Naive B cell (primary cell): ENCODE results near the gene UBALD2. TPM values are rescaled to one million over a fixed set of nuclear protein-coding genes. Genes with fewer than 3 reads are reported as not detected.
"Not testable (repeated sequence)": the region's sequence is repeated elsewhere in the genome, so short reads cannot be mapped to it uniquely, and the experiment has no call there.

ENCODE experiments used
- ATAC-seq, 2 donors: fragments of 150-1000 bp; cut with Tn5 transposase; 2 replicates each; pipeline ENCODE4 v1.10.0; 2021; ENCODE audit warnings: low read depth in 2 of 2, mild to moderate bottlenecking in 2 of 2, moderate library complexity in 2 of 2
- DNase-seq: peaks from one replicate; pipeline ENCODE4 v3.0.0; 2022
- H3K27ac Mint-ChIP-seq, 6 donors: one replicate each; pipeline ENCODE4 v1.8.0; 2020 to 2022; ENCODE audit warnings: mild to moderate bottlenecking in 6 of 6, mixed read lengths in 6 of 6, moderate library complexity in 5 of 6, inconsistent platforms in 2 of 6
- H3K27me3 Mint-ChIP-seq, 3 donors: one replicate each; pipeline ENCODE4 v1.8.0; 2021 to 2022; ENCODE audit warnings: mixed read lengths in 3 of 3, mild to moderate bottlenecking in 1 of 3
- H3K36me3 Mint-ChIP-seq, 2 donors: one replicate each; pipeline ENCODE4 v1.8.0; 2020 to 2022; ENCODE audit warnings: mixed read lengths in 2 of 2, inconsistent platforms in 1 of 2, mild to moderate bottlenecking in 1 of 2
- H3K4me1 Mint-ChIP-seq, 3 donors: one replicate each; pipeline ENCODE4 v1.8.0; 2020 to 2022; ENCODE audit warnings: mixed read lengths in 3 of 3, inconsistent platforms in 1 of 3, mild to moderate bottlenecking in 1 of 3, moderate library complexity in 1 of 3
- H3K4me3 Mint-ChIP-seq, 8 donors: one replicate each; pipeline ENCODE4 v1.8.0; 2020 to 2022; ENCODE audit warnings: mild to moderate bottlenecking in 8 of 8, mixed read lengths in 8 of 8, moderate library complexity in 8 of 8, inconsistent platforms in 2 of 8
- H3K9me3 Mint-ChIP-seq, 7 donors: one replicate each; pipeline ENCODE4 v1.8.0; 2020 to 2022; ENCODE audit warnings: mixed read lengths in 7 of 7, mild to moderate bottlenecking in 5 of 7, inconsistent platforms in 2 of 7, moderate library complexity in 1 of 7
- polyA plus RNA-seq, 6 donors: library from polyadenylated mRNA; unstranded; fragments of 300-500 nt; fragmentation: Illumina TruSeq; gene quantifications; one replicate each; pipeline ENCODE4 v1.2.3, GENCODE V29; 2021; ENCODE audit warnings: low read depth in 6 of 6

Gene UBALD2
- polyA plus RNA-seq, 6 donors from 2014 or later: 2.5 to 6.2 (median 4.6) TPM

DNA sequence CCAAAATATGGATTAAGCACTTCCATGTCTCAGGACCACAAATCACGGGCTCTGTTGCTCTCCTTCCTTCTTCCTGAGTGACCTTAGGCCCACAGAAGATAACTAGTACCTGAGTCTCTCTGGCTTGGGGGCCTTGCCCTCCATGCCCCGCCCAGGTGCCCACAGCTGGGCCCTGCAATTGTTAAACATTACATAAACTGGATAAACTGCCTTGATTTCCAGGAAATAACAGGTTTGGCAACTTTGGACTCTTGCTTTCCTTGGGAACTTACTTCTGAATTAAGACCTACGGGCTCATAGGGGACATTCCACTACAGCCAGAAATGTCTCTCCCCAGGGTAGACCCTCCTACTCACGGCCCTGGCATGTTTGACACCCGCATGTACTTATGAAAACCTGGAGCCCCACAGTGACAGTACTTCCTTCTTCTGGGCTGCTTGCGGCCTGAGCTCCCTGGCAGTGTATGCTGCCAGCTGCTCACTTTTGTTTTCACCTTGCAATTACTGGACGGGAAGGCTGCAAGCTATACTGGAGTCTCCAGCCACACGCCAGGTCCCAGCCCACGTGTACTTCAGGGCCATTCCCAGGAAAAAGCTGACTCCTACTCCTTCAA, 2.3 kb upstream of the UBALD2 start:
- no peaks in the 10 kb centered on the region for H3K9me3 Mint-ChIP-seq
- peaks cover 34 to 67% (median 58%) of the 10 kb centered on the region in 3 donors for H3K4me1 Mint-ChIP-seq
- peak overlapping the region; percentile 80 to 94 (median 90) for H3K27ac Mint-ChIP-seq
- DNase-seq (peak; percentile 58), ATAC-seq (peak; percentile 13 to 14)
- H3K36me3 Mint-ChIP-seq: no peaks in the 10 kb centered on the region
- no peaks in the 10 kb centered on the region for H3K27me3 Mint-ChIP-seq
- peak overlapping the region; percentile 27 to 90 (median 76) for H3K4me3 Mint-ChIP-seq

GRCh38 chr17:76263896-76264295, 1.3 kb upstream of the UBALD2 start:
- H3K27me3 Mint-ChIP-seq: no peaks in the 10 kb centered on the region
- peak overlapping the region; percentile 19 to 99 (median 87) for H3K27ac Mint-ChIP-seq
- ATAC-seq (no peak), DNase-seq (no peak)
- H3K9me3 Mint-ChIP-seq: no peaks in the 10 kb centered on the region
- peak overlapping the region in 4 of 8 donors; percentile 0 to 90 (median 46) for H3K4me3 Mint-ChIP-seq
- no peaks in the 10 kb centered on the region for H3K36me3 Mint-ChIP-seq
- H3K4me1 Mint-ChIP-seq: peaks cover 39 to 77% (median 68%) of the 10 kb centered on the region in 3 donors

- DNase-seq (no peak), ATAC-seq (no peak)
- Mint-ChIP-seq H3K27me3 (no peaks in the 10 kb centered on the region), H3K4me1 (peaks cover 43 to 81% (median 72%) of the 10 kb centered on the region in 3 donors), H3K27ac (peak overlapping the region; percentile 47 to 99 (median 90)), H3K4me3 (peak overlapping the region; percentile 66 to 91 (median 86)), H3K36me3 (no peaks in the 10 kb centered on the region), H3K9me3 (no peaks in the 10 kb centered on the region)
Observed at GRCh38 chr17:76264425-76264754, 758 bp upstream of the UBALD2 start.

DNA sequence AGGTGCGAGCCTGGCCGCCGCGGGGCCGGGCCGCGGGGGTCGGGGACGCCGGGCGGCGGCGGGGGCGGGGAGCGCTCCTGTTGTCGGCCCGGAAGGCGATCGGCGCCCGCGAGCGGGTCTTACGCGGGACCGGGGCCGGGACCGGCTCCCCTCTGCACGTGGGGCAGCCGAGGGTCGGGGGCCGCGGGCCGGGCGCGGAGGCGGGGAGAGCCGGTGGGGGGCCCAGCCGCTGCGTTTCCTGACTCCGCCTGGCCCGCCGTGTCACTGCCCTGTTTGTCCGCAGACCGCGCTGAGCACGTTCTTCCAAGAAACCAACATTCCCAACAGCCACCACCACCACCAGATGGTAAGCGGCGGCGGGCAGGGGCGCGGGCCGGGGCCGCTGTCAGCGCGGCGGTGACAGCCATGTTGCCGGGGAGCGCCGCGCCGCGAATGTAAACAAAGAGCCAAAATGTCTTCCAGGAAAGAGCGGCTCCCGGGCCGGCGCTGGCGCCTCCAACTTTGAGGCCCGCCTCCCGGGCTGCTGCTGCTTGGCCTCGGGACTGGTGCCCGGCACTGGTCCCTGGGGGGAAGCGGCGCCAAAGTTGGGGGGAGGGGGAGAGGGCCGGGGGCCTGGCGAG, 586 bp downstream of the UBALD2 start:
- Mint-ChIP-seq H3K9me3 (no peaks in the 10 kb centered on the region), H3K36me3 (no peaks in the 10 kb centered on the region), H3K4me3 (peak overlapping the region; percentile 86 to 95 (median 92)), H3K27ac (peak overlapping the region; percentile 98 to 100 (median 99)), H3K27me3 (no peaks in the 10 kb centered on the region), H3K4me1 (peaks cover 42 to 77% (median 68%) of the 10 kb centered on the region in 3 donors)
- ATAC-seq (peak in 1 of 2 donors; percentile 2), DNase-seq (peak; percentile 45)

DNA sequence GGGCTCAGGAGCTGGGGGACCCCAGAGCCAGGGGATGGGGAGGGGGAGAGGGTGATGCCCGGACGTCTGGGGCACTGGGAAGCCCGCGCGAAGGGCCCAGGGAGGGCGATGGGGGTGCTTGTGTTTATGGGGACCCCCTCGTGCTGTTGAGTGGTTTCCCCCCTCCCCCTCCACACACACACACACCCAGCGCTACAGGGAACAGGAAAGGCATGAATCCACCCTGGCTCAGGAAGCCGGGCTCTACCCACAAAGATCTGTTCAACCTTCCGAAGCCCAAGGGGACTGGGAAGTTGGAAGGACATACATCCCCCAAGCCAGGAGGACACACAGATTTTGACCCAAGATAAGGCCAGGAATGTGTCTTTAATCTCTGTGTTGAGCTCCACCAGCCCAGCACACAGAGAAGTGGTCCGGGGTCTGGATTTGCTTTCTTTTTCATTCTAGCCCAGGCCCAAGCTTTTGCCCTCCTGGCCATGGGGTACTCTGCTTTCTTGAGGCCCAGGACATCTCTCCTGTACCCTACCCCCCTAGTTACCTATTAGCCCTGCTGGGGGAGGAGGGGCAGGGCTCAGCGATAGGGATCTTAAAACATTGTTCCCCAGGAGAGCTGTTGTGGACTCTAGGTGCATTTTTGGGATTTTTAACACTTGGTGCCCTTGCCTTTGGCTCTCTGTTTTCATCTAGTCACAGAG, 1.2 kb downstream of the UBALD2 start:
- peak overlapping the region; percentile 86 to 95 (median 92) for H3K4me3 Mint-ChIP-seq
- H3K4me1 Mint-ChIP-seq: peaks cover 42 to 79% (median 71%) of the 10 kb centered on the region in 3 donors
- DNase-seq: peak; percentile 38
- H3K9me3 Mint-ChIP-seq: no peaks in the 10 kb centered on the region
- H3K27ac Mint-ChIP-seq: peak overlapping the region; percentile 98 to 100 (median 99)
- no peaks in the 10 kb centered on the region for H3K27me3 Mint-ChIP-seq
- ATAC-seq: no peak
- H3K36me3 Mint-ChIP-seq: no peaks in the 10 kb centered on the region

DNA sequence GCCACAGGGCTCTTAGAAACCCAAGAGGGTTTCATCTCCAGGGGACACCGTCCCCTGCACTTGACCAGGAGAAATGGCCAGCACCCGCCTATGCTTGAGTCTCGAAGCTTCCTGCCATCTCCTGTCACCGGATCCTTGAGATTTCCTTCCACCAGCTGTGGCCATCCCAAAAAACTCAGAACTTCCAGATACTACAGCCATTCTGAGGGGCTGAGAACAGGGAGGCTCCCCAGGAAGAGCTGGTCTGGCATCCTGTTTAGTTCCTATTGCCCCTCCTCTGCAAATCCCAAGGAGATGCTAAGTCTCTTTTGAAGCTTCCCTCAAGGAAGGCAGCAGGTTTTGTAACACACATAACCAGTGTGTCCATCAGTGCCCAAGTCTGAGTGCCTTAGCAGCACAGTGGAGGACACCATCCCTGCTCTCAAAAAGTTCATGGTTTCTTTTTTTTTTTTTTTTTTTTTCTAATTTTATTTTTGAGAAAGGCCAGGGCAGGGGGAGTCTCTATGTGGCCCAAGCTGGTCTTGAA, 2.0 kb downstream of the UBALD2 start:
- Mint-ChIP-seq H3K27ac (peak overlapping the region; percentile 98 to 100 (median 99)), H3K4me1 (peaks cover 40 to 73% (median 69%) of the 10 kb centered on the region in 3 donors), H3K27me3 (no peaks in the 10 kb centered on the region), H3K36me3 (no peaks in the 10 kb centered on the region), H3K4me3 (peak overlapping the region; percentile 86 to 95 (median 92)), H3K9me3 (no peaks in the 10 kb centered on the region)
- no peak for DNase-seq
- ATAC-seq: no peak

DNA sequence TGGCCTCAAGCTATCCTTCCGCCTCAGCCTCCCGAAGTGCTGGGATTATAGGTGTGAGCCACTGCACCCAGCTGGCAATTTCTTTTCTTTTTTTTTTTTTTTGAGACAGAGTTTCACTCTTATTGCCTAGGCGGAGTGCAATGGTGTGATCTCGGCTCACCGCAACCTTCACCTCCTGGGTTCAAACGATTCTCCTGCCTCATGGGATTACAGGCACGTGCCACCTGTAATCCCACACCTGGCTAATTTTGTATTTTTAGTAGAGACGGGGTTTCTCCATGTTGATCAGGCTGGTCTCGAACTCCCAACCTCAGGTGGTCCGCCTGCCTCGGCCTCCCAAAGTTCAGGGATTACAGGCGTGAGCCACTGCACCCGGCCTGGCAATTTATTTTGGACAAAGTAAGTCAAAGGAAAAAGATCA, 2.4 kb downstream of the UBALD2 start:
- H3K27me3 Mint-ChIP-seq, DNase-seq, H3K36me3 Mint-ChIP-seq, H3K9me3 Mint-ChIP-seq, ATAC-seq: not testable (repeated sequence)
- Mint-ChIP-seq H3K4me3 (peak overlapping the region; percentile 86 to 95 (median 88)), H3K4me1 (peaks cover 41 to 69% (median 68%) of the 10 kb centered on the region in 3 donors), H3K27ac (peak overlapping the region; percentile 98 to 100 (median 99))

GRCh38 chr17:76268015-76268749, 3.0 kb downstream of the UBALD2 start:
- Mint-ChIP-seq H3K27ac (peak overlapping the region; percentile 98 to 100 (median 99)), H3K4me1 (peaks cover 39 to 69% (median 68%) of the 10 kb centered on the region in 3 donors), H3K9me3 (no peaks in the 10 kb centered on the region), H3K36me3 (no peaks in the 10 kb centered on the region), H3K27me3 (no peaks in the 10 kb centered on the region), H3K4me3 (peak overlapping the region; percentile 86 to 95 (median 88))
- ATAC-seq (peak; percentile 18 to 26), DNase-seq (peak; percentile 86)

- no peak for ATAC-seq
- DNase-seq: no peak
- Mint-ChIP-seq H3K27me3 (no peaks in the 10 kb centered on the region), H3K4me1 (peaks cover 33 to 73% (median 62%) of the 10 kb centered on the region in 3 donors), H3K9me3 (no peaks in the 10 kb centered on the region), H3K27ac (peak overlapping the region; percentile 98 to 100 (median 99)), H3K4me3 (peak overlapping the region in 7 of 8 donors; percentile 56 to 95 (median 86)), H3K36me3 (no peaks in the 10 kb centered on the region)
Observed at GRCh38 chr17:76268991-76269981, 4.1 kb downstream of the UBALD2 start.

DNA sequence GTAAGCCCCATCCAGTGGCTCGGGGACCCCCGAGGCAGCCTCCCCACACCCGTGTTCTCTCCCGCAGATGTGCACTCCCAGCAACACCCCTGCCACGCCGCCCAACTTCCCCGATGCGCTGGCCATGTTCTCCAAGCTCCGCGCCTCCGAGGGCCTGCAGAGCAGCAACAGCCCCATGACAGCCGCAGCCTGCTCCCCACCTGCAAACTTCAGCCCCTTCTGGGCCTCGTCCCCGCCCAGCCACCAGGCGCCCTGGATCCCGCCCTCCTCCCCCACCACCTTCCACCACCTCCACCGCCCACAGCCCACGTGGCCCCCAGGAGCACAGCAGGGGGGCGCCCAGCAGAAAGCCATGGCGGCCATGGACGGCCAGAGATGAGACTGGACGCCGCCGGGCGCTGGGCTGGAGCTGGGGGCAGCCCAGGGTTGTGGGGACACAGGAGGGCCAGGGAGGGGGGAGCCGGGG, 5.0 kb downstream of the UBALD2 start:
- Mint-ChIP-seq H3K27me3 (no peaks in the 10 kb centered on the region), H3K9me3 (no peaks in the 10 kb centered on the region), H3K36me3 (no peaks in the 10 kb centered on the region), H3K4me3 (peak overlapping the region in 5 of 8 donors; percentile 29 to 89 (median 66)), H3K4me1 (peaks cover 35 to 78% (median 65%) of the 10 kb centered on the region in 3 donors), H3K27ac (peak overlapping the region; percentile 98 to 100 (median 99))
- peak; percentile 38 for DNase-seq
- ATAC-seq: no peak

DNA sequence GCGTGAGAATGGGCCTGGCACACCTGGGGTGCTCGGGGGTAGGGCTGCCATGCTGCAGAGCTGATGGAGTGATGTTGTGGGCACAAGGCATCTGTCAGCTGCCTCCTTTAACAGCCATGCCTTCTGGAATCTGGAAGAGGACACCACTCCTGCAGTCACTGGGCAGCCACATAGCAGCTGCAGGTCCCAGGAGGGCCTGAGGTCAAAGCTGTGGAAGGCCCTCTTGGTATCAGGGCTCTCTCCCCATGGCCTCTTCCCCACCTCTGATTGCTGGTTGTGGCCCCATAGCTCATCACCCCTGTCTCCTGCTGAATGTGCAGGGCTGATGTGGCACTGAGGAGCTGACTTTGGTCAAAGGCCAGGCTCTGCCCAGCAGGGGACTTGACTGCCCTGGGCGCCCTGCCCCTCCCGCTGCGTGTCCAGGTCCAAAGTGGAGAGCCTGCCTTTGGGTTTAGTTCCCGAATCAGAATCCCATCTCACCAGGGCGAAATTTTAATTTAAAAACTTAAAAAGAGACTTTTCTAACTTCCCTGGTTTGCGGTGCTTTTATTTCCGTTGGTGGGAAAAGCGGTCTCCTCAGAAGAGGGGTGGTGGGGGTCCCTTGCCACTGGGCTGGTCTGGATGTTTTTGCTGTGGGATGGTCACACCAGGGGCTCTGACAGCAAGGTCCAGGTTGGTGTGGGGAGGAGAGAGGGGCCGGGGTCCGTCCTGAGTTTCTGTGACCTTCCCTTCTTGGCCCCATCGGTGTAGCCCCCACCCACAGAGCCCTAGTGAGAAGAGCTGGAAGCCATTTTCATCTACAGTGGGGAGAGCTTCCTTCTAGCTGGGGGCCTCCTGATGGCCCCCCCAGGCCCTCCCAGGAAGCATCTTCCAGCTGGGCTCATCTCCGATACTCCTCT, 5.9 kb downstream of the UBALD2 start:
- H3K27me3 Mint-ChIP-seq: no peaks in the 10 kb centered on the region
- H3K36me3 Mint-ChIP-seq: no peaks in the 10 kb centered on the region
- no peaks in the 10 kb centered on the region for H3K9me3 Mint-ChIP-seq
- ATAC-seq (no peak), DNase-seq (peak; percentile 30)
- H3K4me1 Mint-ChIP-seq: peaks cover 43 to 87% (median 74%) of the 10 kb centered on the region in 3 donors
- H3K4me3 Mint-ChIP-seq: peak overlapping the region; percentile 56 to 91 (median 82)
- peak overlapping the region; percentile 98 to 100 (median 100) for H3K27ac Mint-ChIP-seq
